Activated naive CD4-positive, alpha-beta T cell treated with anti-CD3 and anti-CD28 coated beads, Interleukin-2, amount 50 U/mL, for 24 hours (primary cell): ENCODE results near the gene NTRK1.
A peak's percentile ranks its signal among the peaks of the same experiment; 100 is the strongest.

Experiments
- H3K27ac Mint-ChIP-seq: one replicate; pipeline ENCODE4 v1.8.0; 2021; ENCODE audit warnings: mild to moderate bottlenecking, mixed read lengths
- H3K27me3 Mint-ChIP-seq: one replicate; pipeline ENCODE4 v1.8.0; 2021; ENCODE audit warnings: mixed read lengths
- H3K36me3 Mint-ChIP-seq: one replicate; pipeline ENCODE4 v1.8.0; 2021; ENCODE audit warnings: mixed read lengths
- H3K4me1 Mint-ChIP-seq: one replicate; pipeline ENCODE4 v1.8.0; 2021; ENCODE audit warnings: mixed read lengths
- H3K4me3 Mint-ChIP-seq: one replicate; pipeline ENCODE4 v1.8.0; 2021; ENCODE audit warnings: mild to moderate bottlenecking, mixed read lengths
- H3K9me3 Mint-ChIP-seq: one replicate; pipeline ENCODE4 v1.8.0; 2021; ENCODE audit warnings: mixed read lengths

NTRK1 gene

DNA sequence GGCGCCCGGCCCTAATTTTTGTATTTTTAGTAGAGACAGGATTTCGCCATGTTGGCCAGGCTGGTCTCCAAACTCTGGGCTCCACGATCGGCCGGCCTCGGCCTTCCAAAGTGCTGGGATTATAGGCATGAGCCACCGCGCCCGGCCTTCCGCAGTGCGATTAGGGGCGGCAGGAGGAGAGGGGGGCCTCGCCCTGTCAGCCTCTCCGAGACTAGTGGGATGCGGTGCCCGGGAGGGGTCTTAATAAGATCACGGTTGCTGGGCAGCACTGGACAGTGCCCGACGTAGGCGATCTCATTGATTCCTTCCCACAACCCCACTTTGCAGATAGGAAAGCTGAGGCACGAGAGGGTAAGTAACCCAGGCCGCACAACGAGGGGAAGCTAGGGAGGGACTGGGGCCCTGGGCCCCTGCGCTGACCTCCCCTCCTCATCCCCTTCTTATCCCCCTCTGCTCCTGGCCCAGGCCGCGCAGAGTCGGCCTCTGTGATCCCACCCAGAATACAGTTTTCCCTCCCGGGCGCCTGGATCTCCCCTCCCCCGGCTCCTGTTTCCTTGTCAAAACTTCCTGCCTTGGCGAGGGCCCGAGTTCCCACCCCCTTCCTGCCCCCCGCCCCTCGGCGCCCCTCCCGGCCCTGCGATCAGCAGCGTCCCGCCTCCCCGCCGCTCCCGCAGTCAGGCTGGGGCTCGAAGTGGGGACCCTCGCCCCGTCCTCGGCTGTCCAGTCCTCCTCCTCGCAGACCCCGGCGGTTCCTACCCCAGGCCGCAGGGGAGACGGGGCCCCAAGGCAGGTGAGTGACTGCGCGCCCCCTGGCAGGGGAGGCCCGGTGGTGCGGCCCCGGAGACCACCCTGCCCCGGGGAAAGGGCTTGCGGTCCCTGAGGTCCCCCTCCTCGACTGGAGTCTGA lies 32.6 kb downstream of the NTRK1 start, which contains the start of gene PEAR1:
Gene PEAR1, plus strand, starts transcription at position 671 of the 906 bp plus-strand sequence. CDS start 10,209 bp downstream, outside the sequence.
- peaks cover 15% of the 10 kb centered on the region for H3K27me3 Mint-ChIP-seq
- peaks cover 8% of the 10 kb centered on the region for H3K4me1 Mint-ChIP-seq

DNA sequence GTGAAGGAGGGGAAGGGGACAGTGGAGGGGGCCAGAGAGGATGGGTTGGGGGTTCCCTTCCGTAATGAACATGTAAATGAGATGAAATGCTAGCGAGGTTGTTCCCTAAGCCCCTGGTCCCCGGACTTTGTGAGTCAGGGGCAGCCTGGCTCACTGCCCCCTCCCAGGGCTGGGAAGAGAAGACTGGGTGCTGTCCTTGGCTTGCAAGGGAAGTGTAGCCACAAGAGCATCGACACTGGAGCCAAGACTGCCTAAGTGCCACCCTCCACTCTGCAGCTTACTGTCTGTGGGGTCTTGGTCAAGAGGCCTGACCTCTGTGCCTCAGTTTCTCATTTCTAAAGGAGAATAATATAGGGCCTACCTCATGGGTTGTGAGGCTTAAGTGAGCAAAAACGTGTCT lies 33.3 kb downstream of the NTRK1 start:
- Mint-ChIP-seq H3K9me3 (no peaks in the 10 kb centered on the region), H3K27me3 (peaks cover 16% of the 10 kb centered on the region), H3K4me3 (peak overlapping the region; percentile 13), H3K4me1 (peaks cover 11% of the 10 kb centered on the region), H3K27ac (no peak overlapping the region), H3K36me3 (no peaks in the 10 kb centered on the region)

More for the DNA sequence above, 32.6 kb downstream of the NTRK1 start, which contains the start of gene PEAR1:
- Mint-ChIP-seq H3K36me3 (no peaks in the 10 kb centered on the region), H3K9me3 (no peaks in the 10 kb centered on the region), H3K27ac (no peak within 1 kb of the TSS), H3K4me3 (peak within 1 kb of the TSS; percentile 57)

DNA sequence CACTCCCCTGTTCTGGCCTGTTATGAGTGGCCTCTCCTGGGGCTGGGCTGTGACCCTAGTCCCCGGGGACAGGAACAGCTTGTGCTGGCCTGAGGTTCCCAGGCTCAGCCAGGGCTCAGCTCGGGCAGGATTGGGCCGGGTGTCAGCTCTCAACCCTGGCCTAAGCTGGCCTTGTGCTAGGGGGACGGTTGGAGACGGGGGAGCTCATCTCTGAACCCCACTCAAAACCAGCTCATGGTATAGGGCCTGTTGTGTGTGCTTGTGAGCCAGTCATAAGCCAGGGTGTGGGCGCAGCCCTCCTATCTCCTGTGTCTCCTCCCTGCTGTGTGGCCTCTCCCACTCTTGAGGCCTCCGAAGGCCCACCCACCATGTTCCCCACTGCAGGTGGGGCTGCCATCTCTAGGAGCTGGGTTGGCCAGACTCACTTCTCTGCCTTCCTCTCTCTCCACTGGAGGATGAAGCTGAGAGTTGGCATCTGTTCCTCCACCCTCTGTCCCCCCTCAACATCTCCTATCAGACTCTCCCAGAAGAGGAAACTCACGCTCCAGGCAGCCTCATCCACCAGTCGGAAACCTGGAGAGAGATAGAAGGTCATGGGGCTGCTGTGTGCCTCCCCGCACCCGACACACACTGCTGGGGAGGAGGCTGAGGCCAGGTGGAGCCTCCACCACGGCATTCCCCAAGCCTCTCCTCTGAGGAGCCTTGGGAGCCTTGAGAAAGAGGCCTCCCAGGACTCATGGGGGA lies 34.2 kb downstream of the NTRK1 start:
- H3K4me3 Mint-ChIP-seq = no peak overlapping the region
- H3K27me3 Mint-ChIP-seq = peaks cover 13% of the 10 kb centered on the region
- H3K4me1 Mint-ChIP-seq = peaks cover 11% of the 10 kb centered on the region
- H3K9me3 Mint-ChIP-seq = no peaks in the 10 kb centered on the region
- no peaks in the 10 kb centered on the region for H3K36me3 Mint-ChIP-seq
- H3K27ac Mint-ChIP-seq = no peak overlapping the region

DNA sequence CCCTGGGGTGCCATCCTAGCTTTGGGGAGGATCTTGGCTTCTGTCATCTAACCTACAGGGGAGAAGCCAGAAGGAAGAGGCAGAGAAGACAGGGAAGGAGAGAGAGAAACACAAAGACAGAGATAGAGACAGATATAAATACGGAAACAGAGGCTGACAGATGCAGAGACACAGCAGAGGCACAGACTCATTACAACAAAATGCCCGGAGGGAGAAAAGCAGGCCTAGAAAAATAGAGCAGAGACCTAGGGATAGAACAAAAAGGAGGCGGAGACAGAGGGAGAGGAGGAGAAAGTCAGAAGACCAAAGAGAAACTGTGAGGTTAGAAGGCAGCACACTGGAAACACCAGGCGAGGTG lies 34.8 kb downstream of the NTRK1 start:
- Mint-ChIP-seq H3K4me3 (no peak overlapping the region), H3K9me3 (no peaks in the 10 kb centered on the region), H3K27me3 (peaks cover 13% of the 10 kb centered on the region), H3K27ac (peak overlapping the region; percentile 83), H3K4me1 (peaks cover 11% of the 10 kb centered on the region), H3K36me3 (no peaks in the 10 kb centered on the region)

DNA sequence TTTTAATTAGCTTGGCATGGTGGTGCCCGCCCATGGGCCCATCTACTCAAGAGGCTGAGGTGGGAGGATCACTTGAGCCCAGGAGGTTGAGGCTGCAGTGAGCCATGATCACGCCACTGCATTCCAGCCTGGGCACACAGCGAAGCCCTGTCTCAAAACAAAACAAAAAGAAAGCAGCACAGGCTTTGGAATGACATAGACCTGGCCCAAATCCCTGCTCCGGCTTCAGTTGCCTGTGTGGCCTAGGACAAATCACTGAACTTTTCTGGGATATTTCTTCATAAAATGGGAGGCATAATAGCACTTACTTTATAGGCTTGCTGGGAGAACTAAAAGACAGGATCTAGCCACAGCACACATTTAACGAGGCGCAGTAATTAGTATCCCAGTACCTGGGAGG lies 35.3 kb downstream of the NTRK1 start:
- peaks cover 13% of the 10 kb centered on the region for H3K27me3 Mint-ChIP-seq

DNA sequence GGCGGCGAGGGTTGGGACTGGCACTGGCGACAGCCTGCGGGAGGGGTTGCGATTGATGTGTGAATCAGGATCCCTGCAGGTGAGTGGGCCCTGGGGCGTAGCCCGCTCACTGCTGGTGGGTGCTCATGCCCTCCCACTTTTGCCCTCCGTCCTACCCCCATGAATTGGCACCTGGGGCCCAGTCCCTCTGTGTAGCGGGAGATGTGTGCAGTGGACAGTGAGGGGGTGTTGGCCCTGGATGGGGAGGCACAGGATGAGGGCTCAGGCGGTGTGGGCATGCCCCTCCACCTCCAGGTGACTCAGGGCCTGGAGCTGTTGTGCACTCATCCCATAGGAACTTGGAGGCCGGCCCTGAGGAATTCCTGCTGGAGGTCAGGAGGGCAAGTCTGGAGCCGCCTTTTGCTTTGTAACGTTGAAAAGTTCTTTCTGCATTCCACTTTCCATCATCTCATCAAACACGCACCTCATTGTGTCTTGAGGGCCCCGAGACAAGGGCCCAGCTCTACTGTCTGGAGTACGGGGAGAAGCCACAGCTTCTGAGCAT lies 35.9 kb downstream of the NTRK1 start:
- H3K4me1 Mint-ChIP-seq = peaks cover 11% of the 10 kb centered on the region
- peaks cover 11% of the 10 kb centered on the region for H3K27me3 Mint-ChIP-seq
- H3K4me3 Mint-ChIP-seq = no peak overlapping the region

More for the DNA sequence above, 35.3 kb downstream of the NTRK1 start:
- H3K4me3 Mint-ChIP-seq = no peak overlapping the region
- no peaks in the 10 kb centered on the region for H3K36me3 Mint-ChIP-seq
- peaks cover 11% of the 10 kb centered on the region for H3K4me1 Mint-ChIP-seq
- H3K27ac Mint-ChIP-seq = no peak overlapping the region
- H3K9me3 Mint-ChIP-seq = no peaks in the 10 kb centered on the region

DNA sequence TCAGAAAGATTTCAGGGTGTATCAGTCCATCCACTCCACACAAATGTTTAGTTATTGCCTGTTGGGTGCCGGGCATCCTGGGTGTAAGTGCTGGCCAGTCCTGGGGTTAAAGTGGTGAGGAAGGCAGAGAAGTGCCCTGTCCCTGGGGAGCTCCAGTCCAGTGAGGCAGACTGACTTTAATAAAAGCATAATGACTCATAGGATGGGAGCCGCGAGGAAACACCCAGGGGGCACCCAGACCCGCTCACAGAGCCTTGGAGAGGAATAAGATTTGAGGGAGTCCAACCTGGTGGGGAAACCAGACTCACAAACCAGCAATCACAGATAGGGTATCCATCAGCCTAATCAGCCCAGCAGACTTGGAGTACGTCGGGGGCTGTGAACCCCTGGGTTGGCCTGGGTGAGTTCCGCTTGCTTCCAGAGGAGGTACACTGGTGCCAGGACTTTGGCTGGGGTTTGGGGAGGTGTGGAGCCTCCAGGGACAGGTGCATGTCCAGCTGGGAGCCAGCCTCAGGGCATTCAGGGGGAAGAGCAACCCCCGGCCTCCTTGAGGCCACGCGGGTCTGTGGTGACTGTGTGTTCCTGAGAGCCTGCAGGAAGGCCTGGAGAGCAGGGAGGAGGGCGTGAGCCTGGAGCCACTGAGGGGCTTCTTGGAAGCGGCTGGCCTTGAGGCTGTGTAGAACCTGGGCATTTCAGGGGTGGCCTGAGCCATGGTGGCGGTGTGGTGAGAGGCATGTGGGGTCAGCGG lies 36.6 kb downstream of the NTRK1 start:
- H3K4me1 Mint-ChIP-seq = peaks cover 11% of the 10 kb centered on the region
- no peaks in the 10 kb centered on the region for H3K9me3 Mint-ChIP-seq
- no peaks in the 10 kb centered on the region for H3K36me3 Mint-ChIP-seq
- H3K4me3 Mint-ChIP-seq = no peak overlapping the region
- H3K27ac Mint-ChIP-seq = no peak overlapping the region
- H3K27me3 Mint-ChIP-seq = peaks cover 11% of the 10 kb centered on the region

More for the DNA sequence above, 35.9 kb downstream of the NTRK1 start:
- Mint-ChIP-seq H3K9me3 (no peaks in the 10 kb centered on the region), H3K27ac (no peak overlapping the region), H3K36me3 (no peaks in the 10 kb centered on the region)

DNA sequence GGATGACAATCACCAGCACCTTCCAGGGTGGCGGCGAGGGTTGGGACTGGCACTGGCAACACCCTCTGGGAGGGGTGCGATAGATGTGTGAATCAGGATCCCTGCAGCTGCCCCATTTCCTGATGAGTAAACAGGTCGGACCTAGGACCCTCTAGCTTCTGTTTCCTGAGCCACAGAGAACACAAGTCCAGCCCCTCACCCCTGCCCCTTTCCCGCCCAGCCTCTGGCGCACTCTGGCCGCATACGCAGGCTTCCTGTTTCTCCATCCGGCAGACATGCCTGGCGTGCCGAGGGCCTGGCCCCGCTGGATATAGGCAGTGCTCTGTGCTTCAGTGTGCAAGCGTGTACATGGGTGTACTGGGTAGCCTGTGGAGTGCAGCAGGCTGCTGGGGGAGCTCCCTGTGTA lies 37.5 kb downstream of the NTRK1 start:
- H3K9me3 Mint-ChIP-seq = no peaks in the 10 kb centered on the region
- peaks cover 8% of the 10 kb centered on the region for H3K4me1 Mint-ChIP-seq
- H3K27me3 Mint-ChIP-seq = peaks cover 11% of the 10 kb centered on the region
- H3K4me3 Mint-ChIP-seq = no peak overlapping the region
- H3K36me3 Mint-ChIP-seq = no peaks in the 10 kb centered on the region
- H3K27ac Mint-ChIP-seq = no peak overlapping the region

DNA sequence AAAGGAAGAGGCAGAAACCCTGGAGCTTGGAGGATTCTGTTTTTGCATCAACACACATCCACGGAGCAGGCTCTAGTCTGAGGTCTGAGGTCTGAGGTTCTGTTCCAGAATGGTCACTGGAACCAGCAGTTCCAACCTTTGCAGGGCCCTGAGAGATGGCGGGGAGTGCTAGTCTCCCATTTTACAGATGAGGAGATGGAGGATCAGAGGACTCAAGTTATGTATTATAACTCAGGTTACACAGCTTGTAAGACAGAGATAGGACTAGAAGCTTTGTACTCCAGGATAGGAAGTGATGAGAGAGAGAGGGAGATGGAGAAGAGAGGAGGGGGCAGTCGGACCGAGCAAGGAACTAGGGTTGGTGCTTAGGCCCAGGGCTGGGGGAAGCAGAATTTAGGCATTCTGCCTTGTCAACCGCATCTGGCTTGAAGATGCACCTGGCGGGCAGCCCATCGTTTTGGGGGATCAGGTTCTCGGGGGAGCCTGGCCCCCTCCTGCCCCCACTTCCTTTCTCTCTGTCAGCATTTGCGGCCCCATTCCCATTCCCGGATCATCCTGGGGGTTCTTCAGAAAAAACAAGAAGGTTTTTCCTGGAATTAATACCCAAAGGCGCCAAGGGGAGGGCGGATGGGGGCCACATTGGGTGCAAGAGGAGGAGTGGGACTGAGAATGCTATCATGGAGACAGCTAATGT lies 38.5 kb downstream of the NTRK1 start:
- no peak overlapping the region for H3K4me3 Mint-ChIP-seq
- no peaks in the 10 kb centered on the region for H3K9me3 Mint-ChIP-seq
- H3K4me1 Mint-ChIP-seq = peaks cover 4% of the 10 kb centered on the region
- peaks cover 10% of the 10 kb centered on the region for H3K27me3 Mint-ChIP-seq
- no peak overlapping the region for H3K27ac Mint-ChIP-seq
- H3K36me3 Mint-ChIP-seq = no peaks in the 10 kb centered on the region

DNA sequence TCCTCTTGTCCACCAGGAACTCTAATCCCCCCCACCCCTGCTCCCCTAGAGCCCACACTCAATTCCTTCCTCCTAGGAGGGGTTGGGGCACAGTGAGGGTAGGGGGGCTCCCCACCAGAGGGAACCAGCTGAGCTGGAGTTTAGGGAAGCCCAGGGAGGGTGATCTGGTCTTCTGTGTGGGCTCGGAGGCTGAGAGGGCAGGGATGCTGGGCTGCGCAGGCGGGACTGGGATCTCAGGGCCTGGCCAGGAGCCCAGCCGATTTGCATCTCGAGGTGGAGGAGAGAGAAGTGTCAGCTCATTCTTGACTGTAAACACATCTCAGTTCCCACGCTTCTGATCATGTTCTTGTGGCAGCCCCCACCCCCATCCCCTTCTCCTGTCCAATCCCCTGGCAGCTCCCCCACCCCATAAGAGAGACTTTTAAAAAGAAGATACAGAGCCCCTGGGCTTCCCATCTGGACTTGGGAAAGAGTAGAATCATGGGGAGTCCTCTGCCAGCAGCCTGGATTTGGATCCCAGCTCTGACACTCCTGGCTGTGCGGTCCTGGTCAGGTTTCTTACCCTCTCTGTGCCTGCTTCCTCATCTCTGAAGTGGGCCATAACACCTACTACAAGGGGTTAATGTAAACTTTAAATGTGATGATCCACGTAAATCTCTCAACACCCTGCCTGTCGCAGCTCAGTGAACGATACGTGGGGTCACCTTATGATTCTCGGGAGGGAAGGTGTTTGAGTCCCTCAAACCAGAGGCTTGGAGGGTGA lies 39.5 kb downstream of the NTRK1 start:
- H3K36me3 Mint-ChIP-seq = no peaks in the 10 kb centered on the region

DNA sequence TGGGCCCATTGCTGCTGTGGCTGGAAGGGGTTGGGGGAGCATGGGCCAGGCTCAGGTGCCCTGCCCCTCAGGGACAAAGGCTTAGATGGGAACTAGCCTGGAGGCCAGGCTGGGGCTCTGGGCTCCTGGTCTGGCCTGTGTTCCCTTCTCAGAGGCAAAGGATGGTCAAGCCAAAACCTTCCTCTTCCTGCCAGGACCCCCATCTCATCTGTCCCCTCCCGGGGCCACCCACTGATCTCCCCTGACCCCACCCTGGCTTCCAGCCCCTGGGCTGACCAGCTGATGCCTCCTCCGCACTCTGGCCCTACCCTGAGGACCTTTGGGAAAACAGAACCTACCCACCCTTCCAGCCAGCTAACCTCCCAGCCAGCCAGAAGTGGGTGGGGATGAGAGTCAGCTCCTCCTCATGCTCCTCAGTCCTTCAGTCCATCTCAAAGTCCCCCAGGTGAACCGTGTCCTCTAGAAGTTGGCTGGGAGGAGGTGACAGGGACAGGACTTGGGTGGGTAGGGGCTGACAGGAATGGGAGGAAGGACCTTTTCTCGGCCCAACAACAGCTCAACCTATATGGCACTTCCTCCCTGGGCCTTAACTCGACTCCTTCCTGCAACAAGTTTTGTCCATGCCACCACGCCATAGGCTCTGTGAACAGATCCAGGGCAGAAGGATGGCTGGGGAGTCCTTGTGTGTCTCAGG lies 40.4 kb downstream of the NTRK1 start:
- no peak overlapping the region for H3K27ac Mint-ChIP-seq

More for the DNA sequence above, 39.5 kb downstream of the NTRK1 start:
- Mint-ChIP-seq H3K4me1 (peaks cover 4% of the 10 kb centered on the region), H3K27ac (peak overlapping the region; percentile 46), H3K27me3 (peaks cover 10% of the 10 kb centered on the region), H3K4me3 (no peak overlapping the region), H3K9me3 (no peaks in the 10 kb centered on the region)

DNA sequence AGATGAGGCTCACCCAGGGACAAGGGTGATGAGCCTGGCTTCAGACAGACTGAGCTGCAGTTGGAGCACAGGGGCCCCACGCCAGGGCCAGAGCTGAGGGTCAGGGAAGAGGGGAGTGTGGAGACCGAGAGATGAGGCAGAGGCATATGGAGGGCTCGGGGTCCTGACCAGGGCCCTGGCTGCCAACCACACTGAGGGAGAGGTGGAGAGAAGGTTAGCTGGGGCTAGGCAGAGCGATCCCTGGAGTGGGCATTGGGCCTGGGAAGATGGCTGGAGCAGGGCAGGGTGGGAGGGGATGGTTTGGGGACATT lies 40.9 kb downstream of the NTRK1 start:
- Mint-ChIP-seq H3K4me1 (peaks cover 4% of the 10 kb centered on the region), H3K36me3 (no peaks in the 10 kb centered on the region), H3K9me3 (no peaks in the 10 kb centered on the region), H3K4me3 (no peak overlapping the region), H3K27me3 (peaks cover 6% of the 10 kb centered on the region), H3K27ac (no peak overlapping the region)

More for the DNA sequence above, 40.4 kb downstream of the NTRK1 start:
- peaks cover 6% of the 10 kb centered on the region for H3K27me3 Mint-ChIP-seq
- H3K9me3 Mint-ChIP-seq = no peaks in the 10 kb centered on the region
- H3K4me3 Mint-ChIP-seq = no peak overlapping the region
- H3K4me1 Mint-ChIP-seq = peaks cover 4% of the 10 kb centered on the region
- H3K36me3 Mint-ChIP-seq = no peaks in the 10 kb centered on the region

DNA sequence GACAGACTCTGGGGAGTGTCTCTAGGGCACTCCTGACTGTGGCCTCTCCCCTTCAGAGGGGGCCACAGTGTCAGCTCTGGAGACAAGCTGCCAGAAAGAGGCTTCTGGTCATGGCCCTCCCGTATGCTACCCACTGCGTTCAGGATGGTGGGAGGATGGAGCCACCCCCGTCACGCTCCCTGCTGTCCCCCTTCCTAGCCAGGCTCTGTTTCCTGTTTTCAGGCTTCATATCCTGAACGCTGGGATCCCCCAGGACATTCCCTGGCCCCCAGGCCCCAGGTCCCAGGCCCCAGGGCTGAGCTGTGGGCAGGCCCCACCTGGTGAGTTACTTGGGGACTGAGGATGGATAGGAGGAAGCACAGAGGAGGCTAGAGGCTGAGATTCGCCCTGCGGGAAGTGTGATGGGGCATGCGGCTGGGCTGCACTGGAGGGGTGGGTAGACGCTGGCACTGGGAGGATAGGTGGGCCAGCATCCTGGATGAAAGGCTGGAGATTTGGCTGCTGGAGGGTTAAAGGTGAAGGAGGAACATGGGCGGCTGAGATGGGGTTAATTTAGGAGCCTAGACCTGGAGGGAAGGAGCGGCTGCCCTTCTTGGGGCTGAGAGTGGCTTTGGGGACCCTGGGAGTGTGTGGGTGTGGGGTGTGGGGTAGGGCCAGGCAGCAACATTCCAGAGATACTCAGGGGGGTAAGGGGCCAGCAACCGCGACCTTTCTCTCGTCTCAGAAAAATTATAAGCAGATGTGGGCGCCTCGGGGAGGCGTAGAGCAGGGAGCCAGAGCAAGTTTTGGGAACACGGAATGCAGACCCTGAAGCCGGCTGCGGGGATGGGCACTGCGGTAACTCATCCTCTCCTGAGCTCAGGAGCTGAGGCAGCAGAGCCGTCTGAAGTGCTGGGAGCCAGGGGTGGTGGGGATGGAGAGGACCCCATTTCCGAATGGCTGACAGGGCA lies 41.6 kb downstream of the NTRK1 start:
- Mint-ChIP-seq H3K27ac (peak overlapping the region; percentile 68), H3K27me3 (peaks cover 6% of the 10 kb centered on the region), H3K4me3 (no peak overlapping the region), H3K36me3 (no peaks in the 10 kb centered on the region), H3K9me3 (no peaks in the 10 kb centered on the region), H3K4me1 (peaks cover 4% of the 10 kb centered on the region)
